ENCODE results near the gene P2RY12. TPM values are rescaled to one million over a fixed set of nuclear protein-coding genes. Genes with fewer than 3 reads are reported as not detected.

Gene P2RY12
- total RNA-seq, 1 experiment from 2014 or later = not detected

DNA sequence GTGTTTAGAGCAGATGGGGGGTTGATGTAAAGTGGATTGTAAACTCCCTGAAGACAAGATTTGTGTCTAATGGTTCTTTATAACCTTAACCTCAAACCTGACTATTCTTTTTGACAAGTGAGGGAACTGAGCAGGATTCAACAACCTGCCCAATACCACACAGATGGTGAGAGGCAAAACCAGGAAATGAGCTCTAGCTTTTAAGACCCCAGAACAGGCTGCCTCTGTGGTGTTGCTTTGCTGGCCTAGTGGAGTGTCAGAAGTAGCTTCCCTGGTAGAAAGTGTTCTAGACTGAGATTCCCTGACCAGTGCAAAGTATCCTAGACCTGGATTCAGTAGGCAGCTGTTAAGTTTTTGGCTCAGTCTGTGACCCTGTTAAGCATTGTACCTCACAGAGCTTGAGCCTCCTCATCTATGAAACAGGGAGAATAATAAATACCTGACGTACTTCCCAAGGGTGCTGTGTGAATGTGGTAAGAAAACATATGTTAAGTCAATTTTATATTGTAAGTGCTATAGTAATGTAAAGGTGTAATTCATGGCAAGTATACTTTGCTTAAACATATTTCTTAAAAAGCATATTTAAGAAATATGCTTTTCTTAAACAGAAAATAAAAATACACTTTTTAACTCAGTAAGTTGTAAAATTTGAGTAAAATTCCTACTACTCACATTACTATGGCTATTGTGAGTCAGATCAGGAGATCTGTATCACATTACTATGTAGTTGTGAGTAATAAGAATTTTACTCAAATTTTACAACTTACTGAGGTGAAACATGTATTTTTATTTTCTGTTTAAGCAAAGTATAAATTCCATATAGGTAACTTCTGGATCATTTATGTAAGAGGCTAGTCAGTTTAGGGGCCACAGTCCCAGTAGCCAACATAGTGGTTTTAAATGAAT, 76.7 kb downstream of the P2RY12 start:
- peak; percentile 30 for DNase-seq (ENCODE audit: low read depth)

DNA sequence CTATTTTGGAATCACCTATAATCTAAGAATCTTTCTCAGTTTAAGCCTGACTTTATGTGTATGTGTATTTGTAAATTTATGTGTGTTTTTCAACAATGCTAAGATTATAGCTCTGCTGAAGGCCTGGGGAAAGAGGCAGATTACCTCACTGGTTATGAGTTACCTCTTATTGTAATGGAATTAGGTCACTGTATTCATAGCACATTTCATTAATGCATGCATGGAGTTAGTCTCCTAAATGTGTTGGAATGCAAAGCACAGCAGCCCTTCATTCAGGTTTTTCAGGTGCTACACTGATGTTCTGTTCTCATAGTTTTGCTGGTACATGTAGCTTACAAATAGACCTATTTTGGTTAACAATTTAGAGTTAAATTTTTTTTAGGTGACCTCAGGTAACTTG, 77.4 kb downstream of the P2RY12 start:
- no peak for DNase-seq (ENCODE audit: low read depth)

DNA sequence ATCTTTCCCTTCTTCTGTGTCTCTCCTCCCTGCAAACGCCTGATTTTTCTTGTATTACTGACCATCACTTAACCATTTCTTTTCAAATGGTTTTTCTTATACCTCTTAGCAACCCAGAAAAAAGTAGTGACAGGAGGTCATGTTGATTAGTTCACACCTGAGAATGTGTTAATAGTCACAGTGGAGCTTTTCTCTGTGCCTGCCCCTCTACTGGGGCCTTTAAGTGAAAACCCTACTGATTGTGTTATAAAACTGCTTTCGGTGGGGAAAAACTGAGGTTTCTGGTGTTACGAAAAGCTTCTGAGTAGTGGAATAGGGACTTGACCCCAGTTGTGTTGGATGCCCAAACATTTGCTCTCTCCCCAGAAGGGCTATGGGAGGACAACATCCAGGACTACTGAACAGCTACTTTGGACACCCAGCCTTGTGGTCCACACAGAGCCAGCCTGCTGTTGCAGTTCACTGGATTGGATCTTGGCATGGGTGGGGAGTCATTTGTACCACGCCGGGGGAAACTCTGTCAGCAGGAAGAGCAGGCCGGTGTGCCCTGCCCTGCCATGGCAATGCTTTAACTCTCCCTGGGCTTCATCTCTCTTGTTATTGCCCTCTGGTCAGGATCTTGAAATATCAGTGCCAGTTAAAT, 78.3 kb downstream of the P2RY12 start:
- no peak for DNase-seq (ENCODE audit: low read depth)

DNA sequence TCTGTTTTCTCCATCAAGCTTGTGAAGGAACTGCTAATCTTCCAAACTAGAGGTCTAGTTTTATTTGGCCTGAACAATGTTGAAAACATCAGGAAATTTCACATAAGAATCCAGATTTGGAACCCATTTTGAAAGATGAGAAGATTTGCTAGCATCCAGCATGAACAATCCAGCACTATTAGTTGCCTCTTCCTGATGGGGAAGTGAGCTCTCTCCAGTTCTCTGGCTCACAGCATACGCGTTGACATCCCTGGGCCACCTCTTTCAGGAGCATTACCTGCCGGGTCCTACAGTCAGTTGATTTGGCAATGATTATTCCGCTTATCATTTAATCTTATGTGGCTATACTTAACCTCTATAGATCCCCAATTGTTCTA, 78.8 kb downstream of the P2RY12 start:
- DNase-seq (ENCODE audit: low read depth) = no peak

DNA sequence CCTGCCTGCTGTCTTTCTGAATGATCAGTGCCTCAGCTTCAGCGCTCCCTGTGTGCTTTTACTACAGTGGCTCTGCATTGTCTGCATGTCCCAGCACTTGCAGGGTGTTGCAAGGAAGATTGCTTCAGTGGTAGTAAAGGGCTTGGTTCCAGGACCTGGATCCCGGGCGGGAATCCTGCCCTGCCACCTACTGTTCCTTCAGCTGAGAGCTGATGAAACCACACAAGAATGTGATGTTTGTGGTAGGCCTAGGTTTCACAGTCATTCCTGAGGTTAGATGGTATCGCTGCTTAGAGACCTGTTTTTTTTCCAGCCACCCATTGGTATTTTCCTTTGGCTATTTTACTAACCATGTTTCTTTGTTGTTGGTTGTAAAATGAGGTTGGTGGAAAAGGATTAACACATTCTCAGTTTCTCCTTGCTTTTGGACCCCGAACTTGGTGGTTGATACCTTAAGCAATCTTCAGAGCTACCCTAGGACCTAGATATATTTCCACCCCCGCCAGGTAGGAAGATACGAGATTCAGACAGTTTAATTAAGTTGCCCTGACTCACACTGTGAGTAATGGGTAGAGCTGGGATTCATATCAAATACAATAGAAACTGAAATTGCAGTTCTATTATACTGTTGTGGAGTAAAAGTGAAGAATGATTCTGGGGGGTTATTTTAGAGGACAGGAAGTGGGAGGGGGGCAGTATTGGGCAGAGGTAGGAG, 79.3 kb downstream of the P2RY12 start:
- DNase-seq (ENCODE audit: low read depth) = peak; percentile 100

DNA sequence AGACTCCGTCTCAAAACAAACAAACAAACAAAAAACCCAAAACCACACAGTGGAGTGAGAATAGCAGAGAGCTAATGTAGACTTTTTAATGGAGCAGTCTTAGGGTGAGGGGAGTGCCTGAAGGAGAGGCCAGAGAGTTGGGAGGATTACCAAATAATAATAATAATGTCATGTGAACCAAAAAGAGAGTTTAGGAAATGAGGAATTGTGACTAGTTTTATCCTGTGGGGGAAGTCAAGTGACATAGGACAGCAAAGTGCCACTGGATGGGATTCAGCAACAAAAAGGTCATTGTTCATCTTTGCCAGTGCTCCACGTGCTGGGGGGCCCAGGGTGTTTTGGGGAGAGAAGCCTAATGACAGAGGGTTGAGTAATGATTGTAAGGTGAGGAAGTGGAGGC, 80.8 kb downstream of the P2RY12 start:
- DNase-seq (ENCODE audit: low read depth) = peak; percentile 68

DNA sequence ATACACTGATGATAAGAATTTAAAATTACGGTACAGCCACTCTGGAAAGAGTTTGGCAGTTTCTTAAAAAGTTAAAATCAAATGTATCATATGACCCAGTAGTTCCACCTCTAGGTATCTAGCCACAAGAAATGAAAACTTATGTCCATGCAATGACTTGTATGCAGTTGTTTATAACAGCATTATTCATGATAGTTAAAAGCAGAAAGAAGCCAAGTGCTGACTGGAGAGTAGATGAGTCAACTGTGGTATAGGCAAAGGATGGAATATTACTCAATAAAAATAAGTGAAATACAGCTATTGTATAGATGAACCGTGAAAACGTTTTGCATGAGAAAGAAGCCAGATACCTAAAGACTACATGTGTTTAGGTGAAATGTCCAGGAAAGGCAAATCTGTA, 82.8 kb downstream of the P2RY12 start:
- DNase-seq (ENCODE audit: low read depth) = peak; percentile 86

DNA sequence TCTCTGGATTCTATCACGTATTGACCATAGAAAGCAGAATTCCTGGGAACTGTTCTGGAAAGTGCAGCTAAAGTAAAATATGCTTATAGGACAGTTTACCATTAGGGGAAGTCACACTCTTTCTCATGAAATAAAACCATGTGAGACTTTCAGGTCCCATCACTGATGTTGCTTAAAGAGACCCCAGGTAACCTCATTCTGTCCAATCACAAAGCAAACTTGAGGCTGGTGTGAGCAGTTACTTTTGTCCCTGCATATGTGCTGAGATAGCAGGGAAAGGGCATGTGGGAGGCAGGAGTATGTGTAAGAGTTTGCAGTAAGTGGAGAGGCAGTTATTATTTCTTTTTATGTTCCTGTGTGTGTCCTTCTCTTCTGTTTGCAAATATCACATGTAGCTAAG, 84.0 kb downstream of the P2RY12 start:
- DNase-seq (ENCODE audit: low read depth) = no peak

DNA sequence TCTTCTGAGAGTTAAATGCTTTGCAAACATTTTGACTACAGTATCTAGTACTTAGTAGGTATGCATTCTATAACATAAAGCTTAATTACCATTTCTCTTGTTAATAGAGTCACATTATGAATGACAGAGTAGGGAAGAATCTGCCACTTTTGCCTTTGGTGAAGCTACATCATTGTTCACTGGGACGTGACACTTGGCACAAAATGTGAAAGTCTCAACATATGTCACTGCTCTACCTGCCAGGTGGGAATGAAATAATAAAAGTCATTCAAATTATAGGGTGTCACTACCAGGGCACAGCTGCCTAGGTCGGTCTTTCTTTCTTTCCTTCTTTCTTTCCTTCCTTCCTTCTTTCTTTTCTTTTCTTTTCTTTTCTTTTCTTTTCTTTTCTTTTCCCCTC, 85.5 kb downstream of the P2RY12 start:
- no peak for DNase-seq (ENCODE audit: low read depth)

DNA sequence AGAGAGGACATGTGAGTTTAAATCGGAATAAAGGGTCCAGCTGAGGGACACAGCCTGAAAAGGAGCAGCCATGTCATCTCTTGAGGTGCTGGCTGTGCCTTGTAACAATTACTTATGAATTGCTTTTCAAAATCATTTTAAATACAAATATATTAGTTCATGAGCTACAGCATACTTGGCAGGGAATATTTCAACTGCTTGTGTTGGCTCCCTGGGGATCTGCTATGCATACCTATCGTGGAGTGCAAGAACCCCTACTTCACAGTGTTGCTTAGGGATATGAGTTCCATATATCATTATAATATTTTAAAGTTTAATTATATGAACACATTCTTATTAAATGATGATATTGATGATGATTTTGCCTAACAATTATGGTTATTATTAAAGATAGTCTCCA, 87.1 kb downstream of the P2RY12 start:
- DNase-seq (ENCODE audit: low read depth) = no peak

DNA sequence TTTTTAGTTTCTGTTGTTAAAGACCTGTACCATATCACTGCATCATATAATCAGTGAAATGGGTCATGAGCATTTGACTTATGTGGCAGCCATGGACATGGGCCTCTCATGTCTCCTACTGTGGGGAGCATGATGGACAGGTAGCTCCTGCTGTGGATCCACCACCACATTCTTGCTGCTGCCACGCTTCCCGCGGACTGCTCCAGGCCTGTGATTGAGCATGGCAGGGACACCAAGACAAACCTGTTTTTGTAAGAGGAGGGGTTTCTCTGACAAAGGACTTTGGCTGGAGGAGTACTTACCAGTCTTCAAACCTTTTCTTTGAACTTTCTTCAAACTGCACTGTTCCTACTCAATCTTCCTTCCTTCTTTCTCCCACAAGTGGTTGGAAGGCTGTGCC, 88.3 kb downstream of the P2RY12 start:
- DNase-seq (ENCODE audit: low read depth) = no peak

DNA sequence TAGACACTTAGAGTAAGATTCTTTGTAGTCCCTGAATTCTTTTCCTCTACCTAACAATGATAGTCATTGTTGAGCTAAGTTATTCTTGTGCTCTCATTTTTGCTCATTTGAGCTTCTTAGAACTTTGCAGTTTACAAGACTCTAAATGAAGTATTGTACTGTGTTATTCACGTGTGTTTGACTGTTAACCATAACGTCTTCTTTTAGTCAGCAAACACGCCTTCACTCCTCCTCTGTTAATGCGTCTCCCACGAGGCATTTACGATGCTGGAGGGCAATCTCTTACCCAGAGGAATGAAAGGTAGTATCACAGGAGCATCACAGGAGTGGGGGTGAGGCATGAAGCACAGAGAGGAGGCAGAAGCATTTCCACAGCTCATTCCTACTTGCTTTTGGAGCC, 91.4 kb downstream of the P2RY12 start:
- no peak for DNase-seq (ENCODE audit: low read depth)

DNA sequence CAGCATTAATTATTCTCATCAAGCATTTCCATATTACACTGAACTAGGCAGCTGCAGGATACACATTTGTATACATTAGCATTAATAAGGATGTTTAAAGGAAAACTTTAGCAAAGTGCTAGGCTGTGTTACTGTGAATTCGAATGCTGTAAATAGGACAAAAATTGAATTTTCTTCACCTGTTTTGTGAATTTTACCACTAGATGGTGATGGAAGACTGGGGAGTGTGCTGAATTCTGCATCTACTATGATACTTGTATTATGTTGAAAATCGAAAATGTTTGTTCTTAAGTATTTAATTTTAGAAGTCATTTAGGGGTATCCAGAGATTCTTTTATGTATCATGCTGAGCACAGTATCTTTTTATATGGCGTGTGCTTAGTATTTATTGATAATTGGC, 93.9 kb downstream of the P2RY12 start:
- peak; percentile 58 for DNase-seq (ENCODE audit: low read depth)

DNA sequence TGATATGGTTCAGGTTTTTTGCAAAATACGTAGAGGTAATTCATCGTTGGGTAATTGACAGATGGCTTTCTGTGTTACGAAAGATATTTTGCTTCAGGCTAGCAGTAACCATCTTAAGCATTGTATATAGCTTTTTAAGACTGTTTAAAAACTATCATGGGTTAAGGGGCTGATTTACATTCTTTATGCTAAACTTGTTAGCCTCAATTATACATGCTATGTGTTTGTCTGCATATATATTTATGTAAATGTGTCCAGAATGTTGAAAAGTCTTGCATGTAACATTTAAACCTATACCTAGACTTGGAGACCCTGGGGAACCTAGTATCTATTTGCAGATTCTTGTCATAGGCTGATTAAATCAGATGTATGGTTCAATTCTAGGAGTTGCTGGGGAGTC, 95.1 kb downstream of the P2RY12 start:
- no peak for DNase-seq (ENCODE audit: low read depth)

Other genes starting within 250 kb of the P2RY12 start
- gene GPR171, start 181.5 kb downstream of the P2RY12 start, total RNA-seq (2014; rRNA removed; shearing (Covaris generic)) = not detected in 2 replicates
- gene P2RY14, start 106.2 kb downstream of the P2RY12 start, total RNA-seq (2014; rRNA removed; shearing (Covaris generic)) = not detected in 2 replicates
- gene GPR87, start 67.9 kb downstream of the P2RY12 start, total RNA-seq (2014; rRNA removed; shearing (Covaris generic)) = 1.3 and 2.2 TPM in 2 replicates
- not detected in 2 replicates for gene P2RY13, start 55.2 kb downstream of the P2RY12 start, total RNA-seq (2014; rRNA removed; shearing (Covaris generic))
- gene IGSF10, start 76.3 kb upstream of the P2RY12 start, total RNA-seq (2014; rRNA removed; shearing (Covaris generic)) = under 0.01 and 0.02 TPM in 2 replicates

All from HT1080 (cell line).